Neural progenitor cell (in vitro differentiated cells): ENCODE data around the gene MPO.

Source experiments
- CTCF ChIP-seq: fragments of 200-600 bp; sonication (generic); IDR thresholded peaks from 2 replicates; pipeline ENCODE4 v1.5.1; 2017; ENCODE audit warnings: antibody characterized with exemption, mild to moderate bottlenecking
- EZH2 ChIP-seq: fragments of 200-600 bp; sonication (generic); IDR thresholded peaks from 2 replicates; pipeline ENCODE4 v1.6.1; 2017; ENCODE audit warnings: antibody characterized with exemption, mild to moderate bottlenecking, moderate library complexity

- TF ChIP-seq CTCF: no peak
- TF ChIP-seq EZH2: no peak
Measured at GRCh38 chr17:58268326-58268725, 12.4 kb downstream of the MPO start.
